Calu3 (cell line): ENCODE measurements around the gene FARS2. TPM values are rescaled to one million over a fixed set of nuclear protein-coding genes. Genes with fewer than 3 reads are reported as not detected.

Experiments used
- BruUV-seq: library from RNA; stranded (reverse); fragments of 400-500 nt; replicated peaks from 2 replicates; lab custom pipeline; 2021; lab: Mats Ljungman, UMichigan
- CTCF ChIA-PET: fragments of 300-600 bp; sonication (Branson Sonifier 250); formaldehyde crosslinking; loops from one replicate; lab custom pipeline; 2022; ENCODE audit warnings: antibody characterized with exemption; lab: Charles Lee
- DNase-seq: peaks from one replicate; pipeline ENCODE4 v3.0.0; 2022
- H3K27ac Mint-ChIP-seq: one replicate; pipeline ENCODE4 v1.8.0; 2022; ENCODE audit warnings: mixed read lengths; ENCODE audit not compliant: unreplicated experiment
- H3K27me3 Mint-ChIP-seq: one replicate; pipeline ENCODE4 v1.8.0; 2022; ENCODE audit warnings: mixed read lengths; ENCODE audit not compliant: unreplicated experiment
- H3K36me3 Mint-ChIP-seq: one replicate; pipeline ENCODE4 v1.8.0; 2022; ENCODE audit warnings: mild to moderate bottlenecking, moderate library complexity, mixed read lengths; ENCODE audit not compliant: insufficient read depth, unreplicated experiment
- H3K4me1 Mint-ChIP-seq: one replicate; pipeline ENCODE4 v1.8.0; 2022; ENCODE audit warnings: mild to moderate bottlenecking, low read depth, mixed read lengths; ENCODE audit not compliant: unreplicated experiment
- H3K4me3 Mint-ChIP-seq: one replicate; pipeline ENCODE4 v1.8.0; 2022; ENCODE audit warnings: mild to moderate bottlenecking, low read depth, moderate library complexity, mixed read lengths; ENCODE audit not compliant: unreplicated experiment
- H3K9me3 Mint-ChIP-seq: one replicate; pipeline ENCODE4 v1.8.0; 2022; ENCODE audit warnings: low read depth, mixed read lengths; ENCODE audit not compliant: unreplicated experiment
- intact Hi-C: fragments of 100-400 bp; cut with micrococcal nuclease; formaldehyde crosslinking; loops from one replicate; pipeline ENCODE4 v1.10.0; 2022; ENCODE audit not compliant: unreplicated experiment
- total RNA-seq: library from RNA; stranded (reverse); gene quantifications from 2 replicates; pipeline ENCODE4 v1.2.3, GENCODE V29; 2022
- TF ChIP-seq, protein P1 (sequence below): fragments of 200-600 bp; IDR thresholded peaks from one replicate; pipeline ENCODE4 v1.8.0; 2022; ENCODE audit warnings: antibody characterized with exemption; ENCODE audit not compliant: unreplicated experiment

Gene FARS2
- total RNA-seq, 1 experiment from 2014 or later, result 13.4 TPM

DNA sequence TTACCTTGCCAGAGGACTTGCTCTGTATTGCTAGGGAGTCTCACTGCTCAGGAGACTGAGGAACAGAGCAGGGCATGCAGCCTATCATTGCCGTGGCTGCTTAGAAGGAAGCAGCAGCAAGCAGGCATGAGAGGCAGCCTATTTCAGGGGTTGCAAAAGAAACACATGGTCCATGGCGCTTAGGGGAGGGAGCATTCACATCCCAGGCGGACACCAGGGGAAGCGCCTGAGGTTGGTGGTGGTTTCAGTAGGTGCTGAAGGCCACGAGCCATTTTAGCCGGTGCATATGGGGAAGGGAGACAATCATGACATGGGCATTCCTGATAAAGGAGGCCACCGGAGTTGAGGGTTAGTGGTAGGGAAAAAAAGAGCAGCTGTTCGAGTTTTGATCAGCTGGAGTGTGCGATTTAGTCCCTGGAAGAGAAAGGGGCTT, 20.9 kb downstream of the FARS2 start:
- Mint-ChIP-seq H3K4me1 (peaks cover 2% of the 10 kb centered on the region), H3K27ac (no peak overlapping the region), H3K27me3 (no peaks in the 10 kb centered on the region), H3K4me3 (no peak overlapping the region), H3K9me3 (no peaks in the 10 kb centered on the region), H3K36me3 (no peaks in the 10 kb centered on the region)
- DNase-seq, result no peak
- CTCF ChIA-PET, result no interaction called here
- TF ChIP-seq, protein P1, sequence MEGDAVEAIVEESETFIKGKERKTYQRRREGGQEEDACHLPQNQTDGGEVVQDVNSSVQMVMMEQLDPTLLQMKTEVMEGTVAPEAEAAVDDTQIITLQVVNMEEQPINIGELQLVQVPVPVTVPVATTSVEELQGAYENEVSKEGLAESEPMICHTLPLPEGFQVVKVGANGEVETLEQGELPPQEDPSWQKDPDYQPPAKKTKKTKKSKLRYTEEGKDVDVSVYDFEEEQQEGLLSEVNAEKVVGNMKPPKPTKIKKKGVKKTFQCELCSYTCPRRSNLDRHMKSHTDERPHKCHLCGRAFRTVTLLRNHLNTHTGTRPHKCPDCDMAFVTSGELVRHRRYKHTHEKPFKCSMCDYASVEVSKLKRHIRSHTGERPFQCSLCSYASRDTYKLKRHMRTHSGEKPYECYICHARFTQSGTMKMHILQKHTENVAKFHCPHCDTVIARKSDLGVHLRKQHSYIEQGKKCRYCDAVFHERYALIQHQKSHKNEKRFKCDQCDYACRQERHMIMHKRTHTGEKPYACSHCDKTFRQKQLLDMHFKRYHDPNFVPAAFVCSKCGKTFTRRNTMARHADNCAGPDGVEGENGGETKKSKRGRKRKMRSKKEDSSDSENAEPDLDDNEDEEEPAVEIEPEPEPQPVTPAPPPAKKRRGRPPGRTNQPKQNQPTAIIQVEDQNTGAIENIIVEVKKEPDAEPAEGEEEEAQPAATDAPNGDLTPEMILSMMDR, result no peak
- no TSS peak for BruUV-seq
- intact Hi-C loops, result no loop called here

DNA sequence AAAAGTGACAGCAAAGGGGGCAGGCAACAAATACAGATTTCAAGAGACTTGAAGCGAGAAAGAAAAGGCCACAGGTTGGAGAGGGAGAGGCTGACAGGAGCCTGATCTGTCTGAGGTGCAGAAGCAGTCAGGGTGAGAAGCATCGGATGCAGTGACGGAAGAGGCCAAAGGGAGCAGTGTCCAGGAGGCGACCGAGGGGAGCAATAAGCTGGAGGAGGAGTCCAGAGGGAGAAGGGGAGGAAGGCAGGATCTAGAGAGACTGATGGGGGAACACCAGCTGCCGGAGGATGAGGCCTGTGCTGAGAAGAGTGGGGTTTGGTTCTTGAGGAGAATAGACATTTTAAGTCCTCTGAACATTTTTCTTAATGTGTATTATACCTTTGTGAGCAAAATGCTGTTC, 23.8 kb downstream of the FARS2 start:
- intact Hi-C loops, result no loop called here
- TF ChIP-seq, protein P1, result no peak
- Mint-ChIP-seq H3K4me3 (no peak overlapping the region), H3K4me1 (peaks cover 13% of the 10 kb centered on the region), H3K27me3 (no peaks in the 10 kb centered on the region), H3K27ac (no peak overlapping the region), H3K9me3 (no peaks in the 10 kb centered on the region), H3K36me3 (no peaks in the 10 kb centered on the region)
- CTCF ChIA-PET, result no interaction called here
- no TSS peak for BruUV-seq
- no peak for DNase-seq

DNA sequence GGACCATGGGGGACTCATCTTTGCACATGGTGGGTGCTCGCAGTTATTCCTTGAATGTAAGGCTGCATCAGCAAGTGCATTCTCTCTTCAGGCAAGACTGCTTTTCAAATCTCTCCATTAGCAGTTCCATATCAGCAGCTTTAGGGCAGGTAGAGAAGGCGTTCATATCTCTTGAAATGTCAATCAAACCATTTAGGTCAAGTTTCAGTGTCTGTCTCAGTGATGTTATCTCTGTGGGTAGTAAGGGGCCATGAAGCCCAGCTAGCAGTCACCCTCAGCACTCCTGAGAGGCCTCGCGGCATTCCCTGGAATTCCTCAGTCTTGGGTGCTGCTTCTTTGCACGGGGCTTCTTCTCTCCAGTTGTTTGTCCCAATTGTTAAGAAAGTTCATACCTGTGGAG, 24.2 kb downstream of the FARS2 start:
- Mint-ChIP-seq H3K4me1 (peaks cover 13% of the 10 kb centered on the region), H3K36me3 (no peaks in the 10 kb centered on the region), H3K9me3 (no peaks in the 10 kb centered on the region), H3K4me3 (no peak overlapping the region), H3K27me3 (no peaks in the 10 kb centered on the region), H3K27ac (no peak overlapping the region)
- DNase-seq, result no peak
- no TSS peak for BruUV-seq
- intact Hi-C loops, result no loop called here
- TF ChIP-seq, protein P1, result no peak
- CTCF ChIA-PET, result no interaction called here

DNA sequence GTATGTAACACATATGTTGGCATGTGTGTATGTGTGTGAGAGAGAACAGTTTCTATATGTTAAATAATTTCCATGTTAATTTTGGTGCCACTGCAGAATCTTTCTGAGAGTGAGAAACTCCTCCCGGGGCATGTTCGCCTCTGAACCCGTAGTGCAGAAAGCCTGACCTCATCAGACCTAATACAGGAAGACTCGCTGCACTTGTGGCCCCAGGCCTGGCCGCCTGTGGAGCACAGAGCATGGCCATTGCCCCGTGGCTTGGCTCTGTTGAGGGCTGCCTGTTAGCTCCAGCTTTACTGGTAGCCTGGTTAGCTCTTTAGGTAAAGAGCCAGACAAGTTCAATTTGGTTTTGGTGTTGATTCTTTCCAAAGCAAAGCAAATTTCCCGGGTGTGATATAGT, 25.5 kb downstream of the FARS2 start:
- Mint-ChIP-seq H3K4me3 (no peak overlapping the region), H3K27me3 (no peaks in the 10 kb centered on the region), H3K36me3 (no peaks in the 10 kb centered on the region), H3K27ac (no peak overlapping the region), H3K9me3 (no peaks in the 10 kb centered on the region), H3K4me1 (peaks cover 13% of the 10 kb centered on the region)
- no peak for DNase-seq
- intact Hi-C loops, result no loop called here
- TF ChIP-seq, protein P1, result no peak
- no TSS peak for BruUV-seq
- CTCF ChIA-PET, result no interaction called here
